ENCODE results near the gene MORF4L1. TPM values are rescaled to one million over a fixed set of nuclear protein-coding genes. Genes with fewer than 3 reads are reported as not detected.
"Not testable (repeated sequence)": the region's sequence is repeated elsewhere in the genome, so short reads cannot be mapped to it uniquely, and the experiment has no call there.

Gene MORF4L1
- total RNA-seq, 2 experiments from 2014 or later: 463 to 496 TPM

DNA sequence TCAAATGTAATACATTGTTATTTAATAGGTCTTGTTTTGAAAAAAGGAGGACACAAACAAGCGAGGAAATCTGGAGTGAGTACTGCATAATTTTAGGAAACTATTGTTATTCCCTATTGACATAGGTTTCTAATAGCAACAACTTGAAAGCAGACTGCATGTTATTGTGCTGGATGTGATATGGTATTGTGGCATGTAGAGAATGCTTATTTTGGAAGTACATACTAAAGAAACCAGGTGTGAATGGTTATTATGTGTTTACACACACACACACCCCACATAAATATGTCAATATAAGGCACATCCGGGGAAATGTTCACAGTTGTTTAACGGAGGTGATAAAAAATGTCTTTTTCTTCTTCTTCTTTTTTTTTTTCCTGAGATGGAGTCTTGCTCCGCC lies 5.9 kb upstream of the MORF4L1 start:
- TF ChIP-seq, protein P1, sequence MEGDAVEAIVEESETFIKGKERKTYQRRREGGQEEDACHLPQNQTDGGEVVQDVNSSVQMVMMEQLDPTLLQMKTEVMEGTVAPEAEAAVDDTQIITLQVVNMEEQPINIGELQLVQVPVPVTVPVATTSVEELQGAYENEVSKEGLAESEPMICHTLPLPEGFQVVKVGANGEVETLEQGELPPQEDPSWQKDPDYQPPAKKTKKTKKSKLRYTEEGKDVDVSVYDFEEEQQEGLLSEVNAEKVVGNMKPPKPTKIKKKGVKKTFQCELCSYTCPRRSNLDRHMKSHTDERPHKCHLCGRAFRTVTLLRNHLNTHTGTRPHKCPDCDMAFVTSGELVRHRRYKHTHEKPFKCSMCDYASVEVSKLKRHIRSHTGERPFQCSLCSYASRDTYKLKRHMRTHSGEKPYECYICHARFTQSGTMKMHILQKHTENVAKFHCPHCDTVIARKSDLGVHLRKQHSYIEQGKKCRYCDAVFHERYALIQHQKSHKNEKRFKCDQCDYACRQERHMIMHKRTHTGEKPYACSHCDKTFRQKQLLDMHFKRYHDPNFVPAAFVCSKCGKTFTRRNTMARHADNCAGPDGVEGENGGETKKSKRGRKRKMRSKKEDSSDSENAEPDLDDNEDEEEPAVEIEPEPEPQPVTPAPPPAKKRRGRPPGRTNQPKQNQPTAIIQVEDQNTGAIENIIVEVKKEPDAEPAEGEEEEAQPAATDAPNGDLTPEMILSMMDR (IDR thresholded peaks at IDR 0.05): no peak
- Mint-ChIP-seq H3K9me3 (no peaks in the 10 kb centered on the region), H3K27ac (no peak overlapping the region), H3K4me1 (ENCODE audit: low read depth) (peaks cover 5% of the 10 kb centered on the region), H3K36me3 (ENCODE audit: low read depth) (no peaks in the 10 kb centered on the region), H3K4me3 (no peak overlapping the region), H3K27me3 (no peaks in the 10 kb centered on the region)
- no peak overlapping the region for H3K27ac ChIP-seq (ENCODE audit: low read depth in 1 of 2, low read length in 2 of 2)
- no peaks in the 10 kb centered on the region for H3K4me1 ChIP-seq (ENCODE audit: insufficient read depth, low read length)
- DNase-seq (no peak), ATAC-seq (ENCODE audit: poor library complexity) (no peak)
- ChIA-PET CTCF (no interaction called here), POLR2A (no interaction called here)
- H3K27me3 ChIP-seq (ENCODE audit: control insufficient read depth in 1 of 2, insufficient read depth in 2 of 2, low read length in 2 of 2): no peaks in the 10 kb centered on the region
- H3K4me3 ChIP-seq (ENCODE audit: low read length): no peak overlapping the region
- no peaks in the 10 kb centered on the region for H3K9me3 ChIP-seq (ENCODE audit: control insufficient read depth in 1 of 2, insufficient read depth in 1 of 2, low read length in 2 of 2)
- H3K36me3 ChIP-seq (ENCODE audit: insufficient read depth, low read length): no peaks in the 10 kb centered on the region
- intact Hi-C loops (cut with DNase I, micrococcal nuclease): no loop called here

DNA sequence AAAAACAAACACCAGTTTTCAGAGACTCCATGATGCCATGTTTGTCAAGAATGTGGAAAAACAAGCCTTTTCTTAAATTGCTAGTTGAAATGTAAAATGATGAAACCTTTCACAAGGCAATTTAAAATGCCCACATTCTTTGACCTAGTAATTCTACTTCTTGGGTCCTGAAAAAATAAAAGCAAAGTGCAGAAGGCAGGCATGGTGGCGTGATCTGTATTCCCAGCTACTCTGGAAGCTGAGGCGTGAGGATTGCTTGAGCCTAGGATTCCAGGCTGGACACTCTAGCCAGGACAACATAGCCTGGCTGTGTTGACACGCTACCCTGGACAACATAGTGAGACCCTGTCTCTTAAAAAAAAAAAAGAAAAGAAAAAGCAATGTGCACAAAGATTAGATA lies 4.3 kb upstream of the MORF4L1 start:
- no peaks in the 10 kb centered on the region for H3K9me3 ChIP-seq (ENCODE audit: control insufficient read depth in 1 of 2, insufficient read depth in 1 of 2, low read length in 2 of 2)
- peaks cover 6% of the 10 kb centered on the region for H3K4me1 ChIP-seq (ENCODE audit: insufficient read depth, low read length)
- Mint-ChIP-seq H3K36me3 (ENCODE audit: low read depth) (peaks cover 9% of the 10 kb centered on the region), H3K27ac (no peak overlapping the region), H3K27me3 (no peaks in the 10 kb centered on the region), H3K4me1 (ENCODE audit: low read depth) (peaks cover 11% of the 10 kb centered on the region), H3K4me3 (no peak overlapping the region), H3K9me3 (no peaks in the 10 kb centered on the region)
- H3K4me3 ChIP-seq (ENCODE audit: low read length): no peak overlapping the region
- ChIA-PET POLR2A (no interaction called here), CTCF (no interaction called here)
- intact Hi-C loops (cut with DNase I, micrococcal nuclease): no loop called here
- H3K27me3 ChIP-seq (ENCODE audit: control insufficient read depth in 1 of 2, insufficient read depth in 2 of 2, low read length in 2 of 2): no peaks in the 10 kb centered on the region
- DNase-seq: no peak
- TF ChIP-seq, protein P1 (IDR thresholded peaks at IDR 0.05): no peak
- H3K27ac ChIP-seq (ENCODE audit: low read depth in 1 of 2, low read length in 2 of 2): no peak overlapping the region
- no peaks in the 10 kb centered on the region for H3K36me3 ChIP-seq (ENCODE audit: insufficient read depth, low read length)
- ATAC-seq (ENCODE audit: poor library complexity): no peak

DNA sequence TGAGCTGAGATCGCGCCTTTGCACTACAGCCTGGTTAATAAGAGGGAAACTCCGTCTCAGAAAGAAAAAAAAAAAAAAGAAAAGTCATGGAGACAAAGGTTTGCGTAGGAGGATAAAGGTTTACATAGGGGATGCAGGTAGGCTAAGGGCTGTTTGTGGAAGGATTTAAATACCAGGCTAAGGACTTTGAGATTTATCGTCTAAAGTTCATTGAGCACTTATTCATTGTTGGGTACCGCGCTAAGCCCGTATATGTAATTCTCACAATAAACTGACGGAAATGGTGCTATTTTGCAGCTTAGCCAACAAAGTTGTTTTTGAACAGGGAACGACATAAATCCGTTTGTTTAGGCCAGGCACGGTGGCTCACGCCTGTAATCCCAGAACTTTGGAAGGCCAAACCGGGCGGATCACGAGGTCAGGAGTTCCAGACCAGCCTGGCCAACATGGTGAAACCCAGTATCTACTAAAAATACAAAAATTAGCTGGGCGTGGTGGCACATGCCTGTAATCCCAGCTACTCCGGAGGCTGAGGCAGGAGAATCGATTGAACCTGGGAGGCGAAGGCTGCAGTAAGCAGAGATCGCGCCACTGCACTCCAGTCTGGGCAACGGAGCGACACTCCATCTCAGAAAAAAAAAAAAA lies 1.1 kb upstream of the MORF4L1 start:
- H3K4me1 ChIP-seq (ENCODE audit: insufficient read depth, low read length): peaks cover 26% of the 10 kb centered on the region
- intact Hi-C loops (cut with DNase I, micrococcal nuclease): loop anchor here (1.0 to 10.0 kb wide), 6 partner anchors 11 to 1797 kb away; partner anchors contain the start of genes IREB2 (in 1 of the 2) and TSPAN3 (in 1 of the 2)
- POLR2A ChIA-PET: interaction anchor here (1.4 to 3.6 kb wide), 6 partner anchors 10 to 331 kb away, joined by 4 to 17 read pairs (median 14); partner anchors contain the start of gene PSMA4
- Mint-ChIP-seq H3K27ac (peak overlapping the region; percentile 100), H3K36me3 (ENCODE audit: low read depth) (peaks cover 28% of the 10 kb centered on the region), H3K4me3 (peak overlapping the region; percentile 85), H3K4me1 (ENCODE audit: low read depth) (peaks cover 37% of the 10 kb centered on the region)
- H3K9me3 ChIP-seq (ENCODE audit: control insufficient read depth in 1 of 2, insufficient read depth in 1 of 2, low read length in 2 of 2); H3K4me3 ChIP-seq (ENCODE audit: low read length); H3K9me3 Mint-ChIP-seq; H3K36me3 ChIP-seq (ENCODE audit: insufficient read depth, low read length); ATAC-seq (ENCODE audit: poor library complexity); H3K27ac ChIP-seq (ENCODE audit: low read depth in 1 of 2, low read length in 2 of 2); H3K27me3 ChIP-seq (ENCODE audit: control insufficient read depth in 1 of 2, insufficient read depth in 2 of 2, low read length in 2 of 2); H3K27me3 Mint-ChIP-seq: not testable (repeated sequence)
- DNase-seq: peak in 1 of 14 experiments; percentile 18
- CTCF ChIA-PET: interaction anchor here (1.4 kb wide), 1 partner anchor 10 kb away, joined by 4 read pairs; no protein-coding TSS in a partner anchor
